ENCODE measurements around the gene TMEM232. TPM values are rescaled to one million over a fixed set of nuclear protein-coding genes. Genes with fewer than 3 reads are reported as not detected.
"Not testable (repeated sequence)": the region's sequence is repeated elsewhere in the genome, so short reads cannot be mapped to it uniquely, and the experiment has no call there.

TMEM232 gene
- total RNA-seq, 4 donors from 2014 or later = 1.3 to 19.3 (median 7.1) TPM; not detected in 1

- Histone ChIP-seq H3K4me3 (no peak overlapping the region), H3K27ac (no peak overlapping the region), H3K36me3 (no peaks in the 10 kb centered on the region), H3K9me3 (no peaks in the 10 kb centered on the region), H3K4me1 (no peaks in the 10 kb centered on the region), H3K27me3 (no peaks in the 10 kb centered on the region)
- no peak for DNase-seq
- TF ChIP-seq CTCF (IDR thresholded peaks at IDR 0.05) = no peak
- no peak for TF ChIP-seq POLR2A (IDR thresholded peaks at IDR 0.05)
- intact Hi-C loops (cut with DNase I; ENCODE audit: low total_unique reads) = no loop called here
Observed at GRCh38 chr5:110702704-110703103, 23.8 kb downstream of the TMEM232 start.

- TF ChIP-seq POLR2A (IDR thresholded peaks at IDR 0.05) (no peak), CTCF (IDR thresholded peaks at IDR 0.05) (no peak)
- Histone ChIP-seq H3K36me3 (no peaks in the 10 kb centered on the region), H3K27me3 (no peaks in the 10 kb centered on the region), H3K4me1 (no peaks in the 10 kb centered on the region), H3K4me3 (no peak overlapping the region), H3K9me3 (no peaks in the 10 kb centered on the region), H3K27ac (no peak overlapping the region)
- DNase-seq = no peak
- intact Hi-C loops (cut with DNase I; ENCODE audit: low total_unique reads) = no loop called here
Observed at GRCh38 chr5:110702300-110702699, 24.2 kb downstream of the TMEM232 start.

- H3K27me3 ChIP-seq; H3K27ac ChIP-seq; intact Hi-C loops (cut with DNase I; ENCODE audit: low total_unique reads); H3K36me3 ChIP-seq; H3K4me3 ChIP-seq; H3K9me3 ChIP-seq; H3K4me1 ChIP-seq; DNase-seq: not testable (repeated sequence)
Observed at GRCh38 chr5:110692669-110693068, 33.8 kb downstream of the TMEM232 start.

GRCh38 chr5:110690587-110690986 is 35.9 kb downstream of the TMEM232 start:
- H3K27ac ChIP-seq; intact Hi-C loops (cut with DNase I; ENCODE audit: low total_unique reads); H3K36me3 ChIP-seq; H3K4me1 ChIP-seq; H3K9me3 ChIP-seq; DNase-seq; H3K27me3 ChIP-seq; H3K4me3 ChIP-seq: not testable (repeated sequence)

GRCh38 chr5:110687485-110687884 is 39.0 kb downstream of the TMEM232 start:
- Histone ChIP-seq H3K36me3 (no peaks in the 10 kb centered on the region), H3K27ac (no peak overlapping the region), H3K9me3 (no peaks in the 10 kb centered on the region), H3K4me3 (no peak overlapping the region), H3K27me3 (no peaks in the 10 kb centered on the region), H3K4me1 (no peaks in the 10 kb centered on the region)
- intact Hi-C loops (cut with DNase I; ENCODE audit: low total_unique reads) = no loop called here
- TF ChIP-seq POLR2A (IDR thresholded peaks at IDR 0.05) (no peak), CTCF (IDR thresholded peaks at IDR 0.05) (no peak)
- no peak for DNase-seq

- Histone ChIP-seq H3K9me3 (no peaks in the 10 kb centered on the region), H3K27me3 (no peaks in the 10 kb centered on the region), H3K27ac (no peak overlapping the region), H3K36me3 (no peaks in the 10 kb centered on the region), H3K4me3 (no peak overlapping the region), H3K4me1 (no peaks in the 10 kb centered on the region)
- DNase-seq = no peak
- intact Hi-C loops (cut with DNase I; ENCODE audit: low total_unique reads) = no loop called here
- no peak for TF ChIP-seq POLR2A (IDR thresholded peaks at IDR 0.05)
- no peak for TF ChIP-seq CTCF (IDR thresholded peaks at IDR 0.05)
Observed at GRCh38 chr5:110686270-110686669, 40.2 kb downstream of the TMEM232 start.
